Right ventricle myocardium superior (tissue), 1 donor: Measurements from ENCODE around the gene IL10. TPM values are rescaled to one million over a fixed set of nuclear protein-coding genes. Genes with fewer than 3 reads are reported as not detected.

Experiments used
- ATAC-seq: fragments of 200-7000 bp; cut with Tn5 transposase; one replicate; pipeline ENCODE4 v1.9.1; 2020; ENCODE audit warnings: mild to moderate bottlenecking; ENCODE audit not compliant: poor library complexity
- DNase-seq: peaks from one replicate; pipeline ENCODE4 v3.0.0-alpha.2; 2020
- intact Hi-C: fragments of 100-400 bp; cut with DNase I; formaldehyde crosslinking; loops from one replicate; pipeline ENCODE4 v1.11.2; 2022
- total RNA-seq: library from RNA; stranded (reverse); fragmentation: NEBNext Ultra II Directional; extraction: Animal tissue kit (Norgen Biotek cat#: 25700); gene quantifications from one replicate; pipeline ENCODE4 v1.2.1, GENCODE V29; 2021
- donor health status: DM: no; HTN: yes; CAD: no; lungs with severe emphysema.

The IL10 gene
- total RNA-seq, 1 donor from 2014 or later = 0.43 TPM

- DNase-seq = no peak
- intact Hi-C loops = loop anchor here (5.0 to 10.0 kb wide), 2 partner anchors 36 to 89 kb away; partner anchors contain the start of gene DYRK3
- peak; percentile 6 for ATAC-seq
These were observed 48.9 kb downstream of the IL10 start for GRCh38 chr1:206723462-206723804.

DNA sequence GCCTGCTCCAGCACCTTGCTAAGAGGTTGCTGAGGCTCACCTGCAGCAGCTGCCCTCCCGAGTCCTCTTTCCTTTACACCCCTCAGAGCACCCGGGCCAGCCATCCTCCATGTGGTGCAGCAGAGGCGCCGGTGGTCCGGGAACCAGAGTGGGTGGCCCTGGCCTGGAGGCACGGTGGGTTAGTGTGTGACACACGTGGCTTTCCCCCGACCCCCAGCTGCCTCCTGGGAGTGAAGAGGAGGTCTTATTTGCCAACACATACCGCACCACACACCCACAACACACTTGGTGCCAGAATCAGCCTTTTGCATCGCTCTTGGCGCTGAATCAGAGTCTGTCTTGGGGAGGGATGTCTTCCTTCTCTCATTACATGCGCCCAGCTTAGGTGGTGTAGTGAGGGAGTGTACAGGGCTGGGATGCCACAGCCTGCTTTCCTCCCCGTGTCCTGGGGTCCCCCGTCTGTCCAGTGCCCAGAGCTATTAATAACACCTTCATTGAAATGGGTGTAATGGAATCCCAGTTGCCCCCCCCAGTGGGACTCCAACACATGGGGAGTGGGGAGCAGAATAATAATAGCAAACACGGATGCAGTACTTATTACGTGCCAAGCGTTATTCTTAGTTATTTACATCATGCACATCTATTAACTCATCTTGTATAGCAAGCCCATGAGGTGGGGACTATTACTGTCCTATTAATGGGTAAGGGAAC is 49.4 kb downstream of the IL10 start:
- no peak for DNase-seq
- peak; percentile 27 for ATAC-seq
- intact Hi-C loops = loop anchor here (5.0 to 10.0 kb wide), 2 partner anchors 36 to 88 kb away; partner anchors contain the start of gene DYRK3

GRCh38 chr1:206721454-206721853 is 50.8 kb downstream of the IL10 start:
- DNase-seq (no peak), ATAC-seq (no peak)
- intact Hi-C loops = loop anchor here (5.0 to 10.0 kb wide), 2 partner anchors 34 to 87 kb away; partner anchors contain the start of gene DYRK3

- ATAC-seq (no peak), DNase-seq (no peak)
- intact Hi-C loops = no loop called here
These were observed 53.0 kb downstream of the IL10 start for GRCh38 chr1:206719169-206719839.

GRCh38 chr1:206717674-206717989 is 54.7 kb downstream of the IL10 start:
- intact Hi-C loops = no loop called here
- ATAC-seq = no peak
- no peak for DNase-seq

Other genes starting within 250 kb of the IL10 start
- gene EIF2D, start 160.0 kb downstream of the IL10 start, total RNA-seq = 24.9 TPM
- gene DYRK3, start 137.0 kb downstream of the IL10 start, total RNA-seq = 23.6 TPM
- gene MAPKAPK2, start 87.6 kb downstream of the IL10 start, total RNA-seq = 200 TPM
- not detected for gene IL19, start 1.7 kb downstream of the IL10 start, total RNA-seq
- not detected for gene IL20, start 93.1 kb upstream of the IL10 start, total RNA-seq
- not detected for gene IL24, start 124.9 kb upstream of the IL10 start, total RNA-seq
- 3.2 TPM for gene FCMR, start 149.4 kb upstream of the IL10 start, total RNA-seq
- 0.13 TPM for gene PIGR, start 174.0 kb upstream of the IL10 start, total RNA-seq
- not detected for gene FCAMR, start 198.0 kb upstream of the IL10 start, total RNA-seq